SK-N-SH treated with all-trans-retinoic acid at 6 μM for 48 hours (cell line): Measurements from ENCODE around the gene ABCD3.

Experiments used
- ATAC-seq: fragments of 200-7000 bp; cut with Tn5 transposase; 3 replicates; pipeline ENCODE4 v1.9.1; 2020; ENCODE audit warnings: mild to moderate bottlenecking, moderate library complexity
- ARNTL ChIP-seq: fragments of 450-650 bp; formaldehyde crosslinking; IDR thresholded peaks from 2 replicates; pipeline ENCODE4 v1.5.0; 2020; ENCODE audit warnings: low read depth, mild to moderate bottlenecking, moderate library complexity, borderline replicate concordance
- BACH2 ChIP-seq: fragments of 250-450 bp; sonication (Bioruptor Pico); IDR thresholded peaks from 2 replicates; pipeline ENCODE4 v1.9.0; 2021; ENCODE audit warnings: mild to moderate bottlenecking, borderline replicate concordance
- CREB5 ChIP-seq: fragments of 250-450 bp; sonication (Bioruptor Pico); IDR thresholded peaks from 2 replicates; pipeline ENCODE4 v1.5.1; 2020; ENCODE audit warnings: low read depth, mild to moderate bottlenecking, moderate library complexity
- CSDC2 ChIP-seq: fragments of 250-450 bp; sonication (Bioruptor Pico); IDR thresholded peaks from 2 replicates; pipeline ENCODE4 v1.5.0; 2020; ENCODE audit warnings: mild to moderate bottlenecking, moderate library complexity
- CSRNP3 ChIP-seq: fragments of 250-450 bp; sonication (Bioruptor Pico); IDR thresholded peaks from 2 replicates; pipeline ENCODE4 v1.5.1; 2021; ENCODE audit warnings: mild to moderate bottlenecking, moderate library complexity
- GLIS3 ChIP-seq: fragments of 250-450 bp; sonication (Bioruptor Pico); IDR thresholded peaks from 2 replicates; pipeline ENCODE4 v1.5.0; 2020; ENCODE audit warnings: mild to moderate bottlenecking, moderate library complexity
- ISL1 ChIP-seq: fragments of 250-450 bp; sonication (Bioruptor Pico); IDR thresholded peaks from 2 replicates; pipeline ENCODE4 v2.1.2; 2022; ENCODE audit warnings: mild to moderate bottlenecking, moderate library complexity
- OSR1 ChIP-seq: fragments of 250-450 bp; sonication (Bioruptor Pico); IDR thresholded peaks from 2 replicates; pipeline ENCODE4 v1.8.0; 2022; ENCODE audit warnings: moderate library complexity, mild to moderate bottlenecking, inconsistent platforms
- PATZ1 ChIP-seq: fragments of 250-450 bp; sonication (Bioruptor Pico); IDR thresholded peaks from 2 replicates; pipeline ENCODE4 v1.8.0; 2020; ENCODE audit warnings: mild to moderate bottlenecking, moderate library complexity, borderline replicate concordance
- PPARA ChIP-seq: fragments of 250-450 bp; sonication (Bioruptor Pico); IDR thresholded peaks from 2 replicates; pipeline ENCODE4 v1.5.0; 2020; ENCODE audit warnings: mild to moderate bottlenecking, borderline replicate concordance
- RARB ChIP-seq: fragments of 250-450 bp; sonication (Bioruptor Pico); IDR thresholded peaks from 2 replicates; pipeline ENCODE4 v1.8.0; 2021; ENCODE audit warnings: mild to moderate bottlenecking, moderate library complexity
- SNAI2 ChIP-seq: fragments of 250-450 bp; sonication (Bioruptor Pico); IDR thresholded peaks from 2 replicates; pipeline ENCODE4 v1.5.0; 2020; ENCODE audit warnings: mild to moderate bottlenecking, moderate library complexity
- TCF4 ChIP-seq: fragments of 250-450 bp; sonication (Bioruptor Pico); IDR thresholded peaks from 2 replicates; pipeline ENCODE4 v1.8.0; 2021; ENCODE audit warnings: mild to moderate bottlenecking, moderate library complexity, borderline replicate concordance
- TOX ChIP-seq: fragments of 250-450 bp; sonication (Bioruptor Pico); IDR thresholded peaks from 2 replicates; pipeline ENCODE4 v1.8.0; 2021; ENCODE audit warnings: mild to moderate bottlenecking, moderate library complexity, borderline replicate concordance
- TSHZ2 ChIP-seq: fragments of 250-450 bp; sonication (Bioruptor Pico); IDR thresholded peaks from 2 replicates; pipeline ENCODE4 v1.5.0; 2020; ENCODE audit warnings: mild to moderate bottlenecking, moderate library complexity
- ZC3H10 ChIP-seq: fragments of 250-450 bp; sonication (Bioruptor Pico); IDR thresholded peaks from 2 replicates; pipeline ENCODE4 v1.5.1; 2021; ENCODE audit warnings: mild to moderate bottlenecking, moderate library complexity
- ZFP3 ChIP-seq: fragments of 250-450 bp; sonication (Bioruptor Pico); IDR thresholded peaks from 2 replicates; pipeline ENCODE4 v1.5.0; 2020; ENCODE audit warnings: mild to moderate bottlenecking, moderate library complexity
- ZFP30 ChIP-seq: fragments of 450-650 bp; formaldehyde crosslinking; IDR thresholded peaks from 2 replicates; pipeline ENCODE4 v1.5.0; 2022; ENCODE audit warnings: mild to moderate bottlenecking, moderate library complexity
- ZNF565 ChIP-seq: fragments of 450-650 bp; formaldehyde crosslinking; conservative IDR thresholded peaks from 2 replicates; pipeline ENCODE4 v1.5.0; 2020; ENCODE audit warnings: low read depth, mild to moderate bottlenecking, moderate library complexity
- ZNF70 ChIP-seq: fragments of 450-650 bp; formaldehyde crosslinking; IDR thresholded peaks from 2 replicates; pipeline ENCODE4 v1.5.0; 2020; ENCODE audit warnings: mild to moderate bottlenecking, moderate library complexity
- ZNF8 ChIP-seq: fragments of 450-650 bp; formaldehyde crosslinking; IDR thresholded peaks from 2 replicates; pipeline ENCODE4 v1.5.0; 2020; ENCODE audit warnings: mild to moderate bottlenecking, moderate library complexity

The ABCD3 gene

GRCh38 chr1:94471271-94471670 is 53.1 kb downstream of the ABCD3 start:
- TF ChIP-seq TCF4 (CRISPR knock-in tag) (no peak), ZNF70 (CRISPR knock-in tag) (no peak), TSHZ2 (CRISPR knock-in tag) (no peak), ISL1 (CRISPR knock-in tag) (no peak), ZFP30 (no peak)
- no peak for ATAC-seq

GRCh38 chr1:94475232-94475631 is 57.0 kb downstream of the ABCD3 start:
- no peak for ATAC-seq
- TF ChIP-seq PATZ1 (CRISPR knock-in tag) (no peak), CSRNP3 (no peak), OSR1 (CRISPR knock-in tag) (no peak), BACH2 (no peak), ZC3H10 (no peak), GLIS3 (CRISPR knock-in tag) (no peak), ZNF8 (CRISPR knock-in tag) (no peak), TSHZ2 (CRISPR knock-in tag) (no peak)

- no peak for TF ChIP-seq CREB5 (CRISPR knock-in tag)
- no peak for TF ChIP-seq TOX (CRISPR knock-in tag)
- TF ChIP-seq SNAI2 (CRISPR knock-in tag): no peak
- no peak for TF ChIP-seq GLIS3 (CRISPR knock-in tag)
- no peak for TF ChIP-seq CSDC2 (CRISPR knock-in tag)
- TF ChIP-seq RARB (CRISPR knock-in tag): no peak
- no peak for ATAC-seq
Observed at GRCh38 chr1:94479682-94480081, 61.5 kb downstream of the ABCD3 start.

- ATAC-seq: peak; percentile 99
- no peak for TF ChIP-seq ZNF565 (CRISPR knock-in tag)
- no peak for TF ChIP-seq PPARA (CRISPR knock-in tag)
- TF ChIP-seq ARNTL (CRISPR knock-in tag): no peak
- no peak for TF ChIP-seq CSRNP3
- no peak for TF ChIP-seq PATZ1 (CRISPR knock-in tag)
- no peak for TF ChIP-seq TOX (CRISPR knock-in tag)
- no peak for TF ChIP-seq ZC3H10
- TF ChIP-seq BACH2: no peak
- TF ChIP-seq ZFP3: no peak
- no peak for TF ChIP-seq RARB (CRISPR knock-in tag)
- TF ChIP-seq GLIS3 (CRISPR knock-in tag): no peak
- no peak for TF ChIP-seq SNAI2 (CRISPR knock-in tag)
- TF ChIP-seq CSDC2 (CRISPR knock-in tag): no peak
- TF ChIP-seq ZNF70 (CRISPR knock-in tag): no peak
- TF ChIP-seq ZNF8 (CRISPR knock-in tag): no peak
Observed at GRCh38 chr1:94481473-94481933, 63.3 kb downstream of the ABCD3 start.
